ENCODE results near the gene IL33.

Gene IL33

GRCh38 chr9:6301858-6302257, 86.3 kb downstream of the IL33 start:
- TF ChIP-seq CTCF (IDR thresholded peaks at IDR 0.05), result no peak

GRCh38 chr9:6302417-6302816, 86.8 kb downstream of the IL33 start:
- Histone ChIP-seq H3K9me3 (no peaks in the 10 kb centered on the region), H3K4me3 (ENCODE audit: low read depth in 1 of 2, low read length in 1 of 2) (no peak overlapping the region), H3K27me3 (peaks cover 22% of the 10 kb centered on the region), H3K36me3 (no peaks in the 10 kb centered on the region), H3K4me1 (ENCODE audit: control insufficient read depth in 1 of 2, insufficient read depth in 1 of 2, low read depth in 1 of 2, low read length in 1 of 2) (no peaks in the 10 kb centered on the region), H3K27ac (no peak overlapping the region)
- TF ChIP-seq CTCF (IDR thresholded peaks at IDR 0.05), result no peak

More at GRCh38 chr9:6301858-6302257, 86.3 kb downstream of the IL33 start:
- Histone ChIP-seq H3K27me3 (peaks cover 18% of the 10 kb centered on the region), H3K4me1 (ENCODE audit: control insufficient read depth in 1 of 2, insufficient read depth in 1 of 2, low read depth in 1 of 2, low read length in 1 of 2) (no peaks in the 10 kb centered on the region), H3K27ac (no peak overlapping the region), H3K4me3 (ENCODE audit: low read depth in 1 of 2, low read length in 1 of 2) (no peak overlapping the region), H3K9me3 (no peaks in the 10 kb centered on the region), H3K36me3 (no peaks in the 10 kb centered on the region)

DNA sequence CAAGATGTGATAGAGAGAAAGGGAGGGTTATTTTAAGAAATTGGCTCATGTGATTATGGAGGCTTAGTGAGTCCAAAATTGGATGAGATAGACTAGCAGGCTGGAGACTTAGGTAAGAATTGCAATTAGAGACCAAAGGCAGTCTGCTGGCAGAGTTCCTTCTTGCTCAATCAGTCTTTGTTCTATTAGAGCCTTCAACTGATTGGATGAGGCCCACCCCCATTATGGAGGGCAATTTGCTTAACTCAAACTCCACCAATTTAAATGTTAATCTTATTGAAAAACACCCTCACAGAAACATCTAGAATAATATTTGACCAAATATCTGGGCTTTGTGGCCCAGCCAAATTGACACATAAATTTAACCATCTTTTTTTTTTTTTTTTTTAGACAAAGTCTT, 88.6 kb downstream of the IL33 start:
- H3K4me1 ChIP-seq (ENCODE audit: control insufficient read depth in 1 of 2, insufficient read depth in 1 of 2, low read depth in 1 of 2, low read length in 1 of 2), result no peaks in the 10 kb centered on the region
- no peaks in the 10 kb centered on the region for H3K36me3 ChIP-seq
- H3K27me3 ChIP-seq, result peaks cover 32% of the 10 kb centered on the region
- no peak overlapping the region for H3K27ac ChIP-seq
- no peak for TF ChIP-seq CTCF (IDR thresholded peaks at IDR 0.05)
- no peak overlapping the region for H3K4me3 ChIP-seq (ENCODE audit: low read depth in 1 of 2, low read length in 1 of 2)
- no peaks in the 10 kb centered on the region for H3K9me3 ChIP-seq

GRCh38 chr9:6305954-6306563, 90.5 kb downstream of the IL33 start:
- Histone ChIP-seq H3K36me3 (no peaks in the 10 kb centered on the region), H3K9me3 (no peaks in the 10 kb centered on the region), H3K27me3 (peaks cover 32% of the 10 kb centered on the region), H3K4me1 (ENCODE audit: control insufficient read depth in 1 of 2, insufficient read depth in 1 of 2, low read depth in 1 of 2, low read length in 1 of 2) (no peaks in the 10 kb centered on the region), H3K27ac (no peak overlapping the region), H3K4me3 (ENCODE audit: low read depth in 1 of 2, low read length in 1 of 2) (no peak overlapping the region)
- TF ChIP-seq CTCF (IDR thresholded peaks at IDR 0.05), result no peak

All from neutrophil (primary cell).